H1 (cell line): Measurements from ENCODE around the gene ANXA2. TPM values are rescaled to one million over a fixed set of nuclear protein-coding genes. Genes with fewer than 3 reads are reported as not detected.

Experiments used
- BCL11A ChIP-seq, 2 experiments: IDR thresholded peaks; one replicate each; pipeline ENCODE4 v1.6.1; 2011; ENCODE audit warnings: low read depth in 2 of 2, low read length in 2 of 2, mild to moderate bottlenecking in 2 of 2
- CHD2 ChIP-seq: IDR thresholded peaks from 2 replicates; pipeline ENCODE4 v1.6.1; 2012; ENCODE audit warnings: low read length, improper control_type of control experiment
- HDAC2 ChIP-seq, 2 experiments: fragments of 300-600 bp in 1 of 2; sonication (generic) in 1 of 2; IDR thresholded peaks; 2 replicates each; pipeline ENCODE4 v1.6.1; 2011 to 2012; ENCODE audit warnings: low read depth in 2 of 2, low read length in 2 of 2, mild to moderate bottlenecking in 2 of 2, moderate library complexity in 2 of 2, borderline replicate concordance in 1 of 2, inconsistent platforms in 1 of 2
- JUND ChIP-seq: IDR thresholded peaks from 2 replicates; pipeline ENCODE4 v1.6.1; 2011; ENCODE audit warnings: mild to moderate bottlenecking, improper control_type of control experiment, low read length
- KDM5A ChIP-seq: fragments of 200-600 bp; IDR thresholded peaks from 2 replicates; pipeline ENCODE4 v1.7.1; 2012; ENCODE audit warnings: mild to moderate bottlenecking, low read length, inconsistent platforms, mixed read lengths
- TAF1 ChIP-seq: IDR thresholded peaks from 2 replicates; pipeline ENCODE4 v1.6.1; 2011; ENCODE audit warnings: mild to moderate bottlenecking, low read depth, low read length
- polyA plus RNA-seq, 7 experiments: library from polyadenylated mRNA; depleted of rRNA in 3 of 7; stranded (reverse) in 5 of 7; unstranded in 2 of 7; fragments of >200 nt in 5 of 7; fragments of 200-250 nt in 2 of 7; gene quantifications; 1 replicate in 5 of 7; 2 replicates in 1 of 7; 4 replicates in 1 of 7; pipeline versions ENCODE4 v1.2.1 to v1.2.3, GENCODE V29; 2011 to 2013; ENCODE audit warnings: missing spikeins in 2 of 7, mixed read lengths in 2 of 7
- total RNA-seq: library from RNA; stranded (reverse); fragmentation: NEBNext Ultra II Directional; extraction: Animal tissue kit (Norgen Biotek cat#: 25700); gene quantifications from 2 replicates; pipeline ENCODE4 v1.2.1, GENCODE V29; 2021

ANXA2 gene
- total and polyA plus RNA-seq, 2 of the 8 experiments (the other 6 are each of a cell fraction or from before 2014, with no cell fraction given): 178 to 217 TPM

DNA sequence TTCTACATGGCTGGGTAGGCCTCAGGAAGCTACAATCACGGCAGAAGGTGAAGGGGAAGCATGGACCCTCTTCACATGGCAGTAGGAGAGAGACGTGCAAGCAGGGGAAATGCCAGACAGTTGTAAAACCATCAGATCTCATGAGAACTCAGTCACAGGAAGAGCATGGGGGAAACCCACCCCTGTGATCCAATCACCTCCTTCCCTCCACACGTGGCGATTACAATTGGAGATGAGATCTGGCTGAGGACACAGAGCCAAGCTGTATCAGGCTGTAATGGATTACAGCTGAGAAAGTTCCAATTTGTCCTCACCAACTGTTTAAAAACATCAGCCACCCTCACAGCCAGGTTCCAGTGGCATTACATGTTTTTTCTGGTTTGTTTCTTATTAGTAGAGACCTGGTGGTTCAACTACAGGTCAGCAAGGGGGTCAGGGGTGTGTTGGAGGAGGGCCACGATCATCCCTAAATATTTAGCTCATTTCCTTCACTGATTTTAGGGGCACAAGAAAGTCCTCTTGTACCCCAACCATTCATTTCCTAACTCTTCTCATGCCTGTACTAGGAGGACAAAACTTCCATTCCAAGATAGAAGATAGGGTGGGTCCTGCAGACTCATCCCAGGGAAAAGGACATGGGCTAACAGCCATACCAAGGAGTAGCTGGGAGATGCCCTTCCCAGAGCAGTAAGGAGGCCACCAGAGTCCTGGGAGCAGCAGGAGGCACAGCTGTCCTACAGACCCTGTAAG is 54.4 kb downstream of the ANXA2 start (continued):
- no peak for TF ChIP-seq JUND
- no peak for TF ChIP-seq BCL11A (IDR thresholded peaks at IDR 0.05; ENCODE audit: low read depth in 2 of 2, low read length in 2 of 2)
- no peak for TF ChIP-seq TAF1
- no peak for TF ChIP-seq HDAC2 (IDR thresholded peaks at IDR 0.05; ENCODE audit: borderline replicate concordance in 1 of 2, low read depth in 2 of 2, low read length in 2 of 2)
- TF ChIP-seq KDM5A: no peak
- TF ChIP-seq CHD2: no peak
